Hematopoietic multipotent progenitor cell treated with erythropoietin and hydrocortisone succinate and interleukin-3 and kit ligand, for 8 days (in vitro differentiated cells): ENCODE measurements around the gene OPCML.

Experiments used
- DNase-seq: peaks from one replicate; pipeline ENCODE4 v3.0.0-alpha.2; 2015

The OPCML gene

GRCh38 chr11:132579136-132579535, 953.2 kb downstream of the OPCML start:
- DNase-seq, result no peak

GRCh38 chr11:132578580-132578979, 953.7 kb downstream of the OPCML start:
- no peak for DNase-seq

- DNase-seq, result no peak
These were observed 955.6 kb downstream of the OPCML start for GRCh38 chr11:132576706-132577105.

- no peak for DNase-seq
These were observed 968.0 kb downstream of the OPCML start for GRCh38 chr11:132564091-132564885.

- DNase-seq, result no peak
These were observed 969.3 kb downstream of the OPCML start for GRCh38 chr11:132563050-132563449.

GRCh38 chr11:132561937-132562336, 970.4 kb downstream of the OPCML start:
- no peak for DNase-seq

- no peak for DNase-seq
These were observed 972.8 kb downstream of the OPCML start for GRCh38 chr11:132559331-132560036.

GRCh38 chr11:132556316-132556715, 976.0 kb downstream of the OPCML start:
- DNase-seq, result no peak

GRCh38 chr11:132555617-132556016, 976.7 kb downstream of the OPCML start:
- DNase-seq, result no peak

- DNase-seq, result no peak
These were observed 981.3 kb downstream of the OPCML start for GRCh38 chr11:132551016-132551415.

- DNase-seq, result no peak
These were observed 982.7 kb downstream of the OPCML start for GRCh38 chr11:132549561-132549960.

- no peak for DNase-seq
These were observed 983.3 kb downstream of the OPCML start for GRCh38 chr11:132549001-132549400.

GRCh38 chr11:132544007-132544406, 988.3 kb downstream of the OPCML start:
- no peak for DNase-seq

GRCh38 chr11:132541794-132542193, 990.5 kb downstream of the OPCML start:
- DNase-seq, result no peak

GRCh38 chr11:132540581-132540980, 991.7 kb downstream of the OPCML start:
- no peak for DNase-seq

GRCh38 chr11:132539590-132540368, 992.5 kb downstream of the OPCML start:
- no peak for DNase-seq

GRCh38 chr11:132538642-132539041, 993.7 kb downstream of the OPCML start:
- no peak for DNase-seq

- no peak for DNase-seq
These were observed 996.5 kb downstream of the OPCML start for GRCh38 chr11:132535830-132536229.

- DNase-seq, result no peak
These were observed 1000.4 kb downstream of the OPCML start for GRCh38 chr11:132531921-132532320.

GRCh38 chr11:132528181-132528580, 1004.1 kb downstream of the OPCML start:
- DNase-seq, result no peak

GRCh38 chr11:132523929-132524328, 1008.4 kb downstream of the OPCML start:
- DNase-seq, result no peak

- DNase-seq, result no peak
These were observed 1012.1 kb downstream of the OPCML start for GRCh38 chr11:132520199-132520598.

GRCh38 chr11:132519241-132519815, 1013.0 kb downstream of the OPCML start:
- DNase-seq, result no peak
